Measurements from ENCODE around the gene GABRA5.

- TF ChIP-seq CTCF (conservative IDR thresholded peaks at IDR 0.05 in 1 of 2, IDR thresholded peaks at IDR 0.05 in 1 of 2; ENCODE audit: extremely low read depth in 1 of 2, insufficient read depth in 1 of 2, low read depth in 1 of 2, low read length in 2 of 2) = no peak
- TF ChIP-seq EZH2 (IDR thresholded peaks at IDR 0.05; ENCODE audit: borderline replicate concordance, low read length) = no peak
Observed at GRCh38 chr15:26945046-26945445, 78.2 kb downstream of the GABRA5 start.

Measured in mammary epithelial cell (primary cell).